Activated CD4-positive, alpha-beta T cell treated with anti-CD3 and anti-CD28 coated beads for 24 hours (primary cell): ENCODE results near the gene CDX1.

Source experiments
- DNase-seq, 2 donors: peaks; one replicate each; pipeline ENCODE4 v3.0.0-alpha.2; 2020; ENCODE audit warnings: low read depth in 2 of 2

Gene CDX1

DNA sequence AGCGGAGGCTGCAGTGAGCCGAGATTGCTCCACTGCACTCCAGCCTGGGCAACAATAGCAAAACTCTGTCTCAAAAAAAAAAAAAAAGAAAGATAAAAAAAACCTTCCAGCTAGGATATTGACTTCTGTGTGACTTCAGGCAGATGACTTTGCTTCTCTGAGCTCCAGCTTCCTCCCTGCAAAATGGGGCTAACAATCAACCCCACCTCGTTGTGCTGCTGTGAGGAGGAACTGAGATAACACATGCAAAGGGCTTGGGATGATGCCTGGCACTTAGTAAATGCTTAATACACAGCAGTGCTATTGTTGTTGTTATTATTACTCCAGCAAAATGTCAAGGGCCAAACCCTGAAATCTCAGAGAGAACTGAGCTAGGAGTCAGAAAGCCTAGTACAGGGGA is 3.5 kb upstream of the CDX1 start:
- no peak for DNase-seq

DNA sequence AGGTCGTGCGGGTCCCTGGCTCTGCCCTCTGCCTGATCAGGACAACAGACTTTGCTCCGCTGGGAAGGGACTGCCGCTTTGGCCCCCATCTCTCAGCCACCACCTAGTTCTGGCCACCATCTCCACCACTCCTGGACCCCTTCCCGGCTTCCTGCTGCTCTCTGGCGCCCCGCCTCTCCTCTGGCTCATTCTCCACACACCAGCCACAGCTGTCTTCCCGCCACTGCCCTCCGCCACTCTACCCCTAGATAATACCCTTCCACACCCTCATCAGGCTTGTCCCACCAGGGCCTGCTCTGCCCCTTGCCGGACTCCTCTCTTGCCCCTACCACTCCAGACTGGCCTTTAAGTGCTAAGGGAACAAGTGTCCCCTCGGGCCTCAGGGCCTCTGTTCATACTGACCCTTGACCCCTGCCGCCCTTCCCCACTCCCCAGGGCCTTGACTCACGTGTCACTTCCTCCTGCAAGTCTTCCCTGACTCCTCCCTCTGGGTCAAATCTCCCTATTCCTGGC is 3.0 kb upstream of the CDX1 start:
- DNase-seq: no peak

DNA sequence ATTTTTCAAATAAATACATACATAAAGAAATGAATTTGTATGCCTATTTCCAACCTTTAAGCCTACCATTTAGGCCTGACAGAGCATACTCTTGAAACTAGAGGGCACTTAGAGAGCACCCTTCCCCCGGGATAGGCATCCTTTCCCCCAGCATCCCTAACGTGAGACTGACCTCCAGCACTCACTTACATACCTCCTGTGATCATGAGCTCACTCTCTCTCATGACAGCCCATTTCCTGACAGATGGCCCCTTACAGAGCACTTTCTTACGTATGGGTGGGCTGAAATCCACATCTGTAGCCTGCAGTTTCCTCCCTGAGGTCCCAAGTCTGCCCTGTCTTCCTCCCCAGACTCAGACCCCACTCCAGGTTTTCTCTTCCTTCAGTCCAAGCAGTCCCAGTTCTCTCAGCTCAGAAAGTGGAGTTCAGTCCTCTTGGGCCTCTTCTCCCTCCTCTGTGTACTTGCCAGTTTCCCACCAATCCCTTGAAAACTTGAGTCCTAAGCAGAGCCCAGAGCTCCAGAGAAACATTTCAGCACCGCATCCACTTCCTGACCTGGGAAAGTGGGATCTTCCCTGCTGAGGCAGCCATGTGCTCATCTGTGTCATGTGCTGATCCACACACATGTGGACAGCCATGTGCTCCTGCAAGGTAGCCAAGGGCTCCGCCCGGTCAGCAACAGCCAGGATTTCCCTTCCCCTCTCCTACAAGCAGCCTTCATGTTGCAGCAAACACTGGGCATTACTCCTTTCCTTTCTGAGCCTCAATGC is 2.2 kb upstream of the CDX1 start:
- DNase-seq: no peak

DNA sequence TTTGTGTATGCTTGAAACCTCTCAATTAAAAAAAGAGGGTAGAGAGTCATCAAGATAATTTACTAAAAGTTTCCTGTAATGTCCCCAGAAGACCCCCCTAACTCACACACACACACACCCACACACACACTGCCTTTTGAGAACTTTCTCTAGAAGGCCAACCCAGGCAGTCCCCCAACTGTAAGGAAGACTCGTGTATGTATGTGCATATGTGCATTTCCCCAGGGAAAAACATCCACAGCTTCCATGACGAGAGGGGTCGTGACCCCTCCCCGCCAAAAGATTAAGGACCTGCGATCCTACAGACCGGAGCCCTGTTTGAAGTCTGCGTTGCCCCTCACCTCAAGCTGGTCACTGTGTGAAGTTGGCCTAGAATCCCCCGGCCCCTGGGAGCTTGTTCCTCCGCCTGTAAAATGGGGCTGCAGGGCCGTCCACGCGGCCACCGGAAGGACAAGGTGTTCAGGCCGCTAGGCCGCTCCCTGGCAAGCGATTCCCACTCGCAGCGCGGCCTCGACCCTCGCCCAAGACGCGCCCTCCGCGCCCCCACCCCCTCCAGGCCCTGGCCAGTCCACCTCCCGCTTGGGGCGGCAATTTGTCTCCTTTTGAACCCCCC is 435 bp upstream of the CDX1 start:
- DNase-seq: no peak

DNA sequence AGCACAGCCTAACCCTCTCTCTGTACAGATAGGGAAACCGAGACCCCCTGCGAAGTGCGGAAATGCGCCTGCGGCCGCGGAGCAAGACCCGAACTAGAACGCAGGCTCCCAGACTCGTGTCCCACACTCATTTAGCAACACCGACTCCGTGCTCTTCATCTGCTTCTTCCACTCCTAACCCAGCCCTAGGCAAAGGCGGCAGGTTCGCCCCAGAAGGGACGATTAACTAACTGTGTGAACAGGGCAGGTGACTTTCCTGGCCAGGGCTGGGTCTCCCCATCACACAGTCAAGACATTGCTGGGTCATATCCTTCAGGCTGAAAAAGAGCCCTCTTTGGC is 903 bp downstream of the CDX1 start:
- no peak for DNase-seq

DNA sequence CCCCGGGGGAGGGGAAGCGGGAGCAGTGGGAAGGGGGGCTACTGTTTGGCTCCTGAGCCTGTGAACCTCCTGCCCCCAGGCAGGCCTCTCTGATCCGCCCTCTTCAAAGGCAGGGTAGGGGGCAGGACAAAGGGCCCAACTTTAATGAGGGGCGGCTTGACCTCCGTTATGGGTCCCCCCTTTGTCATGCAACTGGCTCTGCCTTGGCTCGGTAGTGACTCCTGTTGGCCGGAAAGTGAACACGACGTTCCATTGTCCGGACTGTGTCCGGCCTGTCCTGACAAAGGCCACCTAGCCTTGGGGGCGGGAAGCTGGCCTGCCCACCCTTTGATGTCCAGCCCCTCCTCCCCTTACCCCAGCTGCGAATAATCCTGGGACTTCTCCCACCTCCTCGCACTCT is 1.3 kb downstream of the CDX1 start:
- no peak for DNase-seq

DNA sequence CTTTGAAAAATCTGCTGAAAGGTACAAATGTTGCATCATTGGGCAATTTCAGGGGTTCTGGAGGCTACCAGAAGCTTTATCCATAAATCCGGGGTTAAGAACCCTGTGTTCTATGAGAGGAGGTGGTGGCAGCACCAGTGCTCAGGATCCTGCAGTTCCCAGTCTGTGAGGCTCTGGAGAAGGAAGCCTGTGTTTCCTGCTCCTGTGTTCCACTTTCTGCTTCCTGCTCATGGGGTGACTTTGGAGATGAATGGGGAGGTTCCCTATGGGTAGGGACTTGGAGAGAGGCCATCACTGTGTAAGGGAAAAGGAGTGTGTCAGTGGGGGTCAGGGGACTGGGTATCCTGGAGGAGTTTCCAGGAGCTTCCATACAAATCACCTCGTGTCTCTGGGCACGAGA is 2.3 kb downstream of the CDX1 start:
- DNase-seq: no peak

DNA sequence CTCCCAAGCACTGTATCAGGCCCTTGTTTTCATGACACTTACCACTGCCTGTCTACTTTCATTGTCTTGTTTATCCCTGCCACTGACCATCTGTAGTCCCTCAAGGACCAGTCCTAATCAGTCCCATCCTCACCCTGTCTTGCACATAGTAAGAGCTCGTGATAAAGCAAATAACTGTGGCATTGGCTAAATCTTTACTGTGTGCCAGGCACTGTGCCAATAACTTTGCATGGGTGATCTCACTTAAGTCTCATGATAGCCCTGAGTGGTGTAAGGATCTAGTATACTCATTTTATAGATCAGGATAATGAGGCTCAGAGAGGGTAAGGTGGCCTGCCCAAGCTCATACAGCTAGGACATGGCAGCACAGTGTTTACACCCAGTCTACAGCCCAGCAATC is 5.6 kb downstream of the CDX1 start:
- no peak for DNase-seq

DNA sequence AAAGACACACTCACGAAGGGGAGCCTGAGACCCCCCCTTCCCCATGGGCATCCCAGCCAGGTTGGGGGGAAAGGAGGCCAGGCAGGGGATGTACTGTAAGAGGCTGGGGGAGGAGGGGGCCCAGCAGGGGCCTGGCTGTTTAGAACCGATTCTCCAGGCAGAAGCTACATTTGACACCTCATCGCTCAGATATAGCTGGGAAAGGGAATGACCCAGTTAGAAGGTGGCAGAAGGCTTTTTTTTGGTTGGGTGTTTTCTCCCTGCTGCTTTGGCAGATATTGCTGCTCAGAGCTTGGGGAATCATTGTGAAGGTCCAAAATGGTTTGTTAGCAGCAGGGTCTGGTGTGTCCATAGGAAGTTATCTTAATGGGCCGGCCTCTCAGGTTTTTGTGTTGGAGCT is 6.0 kb downstream of the CDX1 start:
- no peak for DNase-seq

DNA sequence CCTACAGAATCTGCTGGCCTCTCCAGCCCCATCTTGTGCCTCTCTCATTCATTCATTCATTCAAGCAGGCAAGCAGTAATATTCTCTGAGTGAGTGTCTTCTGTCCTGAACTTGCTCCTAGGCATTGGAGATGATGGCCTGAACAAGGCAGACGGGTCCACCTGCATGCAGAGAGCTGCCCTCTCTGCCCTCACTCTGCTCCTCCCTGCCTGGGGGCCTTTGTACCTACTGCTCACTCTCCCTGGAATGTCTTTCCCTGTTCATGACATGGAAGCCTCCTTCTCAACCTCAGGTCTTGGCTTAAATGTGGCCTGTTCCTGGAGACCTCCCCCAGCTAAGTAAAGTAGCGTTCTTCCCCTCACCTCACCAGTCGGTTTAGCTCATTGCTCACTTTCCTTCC is 6.6 kb downstream of the CDX1 start:
- no peak for DNase-seq

DNA sequence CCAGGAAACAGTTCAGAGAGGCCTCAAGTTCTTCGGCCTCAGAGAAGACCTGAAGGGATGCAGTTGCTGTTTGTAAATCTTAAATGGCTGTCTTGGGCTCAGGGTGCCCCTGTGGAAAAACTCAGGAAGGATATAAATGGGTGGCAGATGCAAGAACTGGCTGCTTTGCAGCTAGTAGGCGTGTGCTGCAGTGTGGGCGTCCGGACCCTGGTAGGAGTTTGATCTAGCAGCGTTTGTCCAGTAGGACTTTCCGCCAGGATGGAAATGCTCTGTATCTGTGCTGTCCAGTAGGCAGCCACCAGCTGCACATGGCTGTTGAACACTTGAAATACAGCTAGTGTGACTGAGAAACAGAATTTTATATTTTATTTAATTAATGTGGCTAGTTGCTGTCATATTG is 7.7 kb downstream of the CDX1 start:
- no peak for DNase-seq

DNA sequence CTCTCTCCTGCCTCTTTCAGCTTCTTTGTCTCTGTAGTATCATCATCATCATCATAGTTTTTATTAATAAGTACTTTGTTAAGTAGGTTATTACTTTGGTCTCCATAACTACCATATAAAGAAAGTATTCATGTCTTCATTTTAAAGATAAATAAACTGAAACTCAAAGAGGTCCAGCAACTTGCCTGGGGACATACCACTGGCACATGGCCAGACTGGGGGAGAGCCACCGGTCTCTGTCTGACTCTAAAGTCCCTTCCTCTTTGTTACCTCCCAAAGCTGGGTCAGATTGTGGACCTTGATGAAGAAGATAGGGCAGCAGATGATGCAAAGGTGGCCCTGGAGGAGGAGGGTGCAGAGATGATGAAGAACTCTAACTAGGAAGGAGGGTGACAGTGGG is 8.5 kb downstream of the CDX1 start:
- DNase-seq: no peak

DNA sequence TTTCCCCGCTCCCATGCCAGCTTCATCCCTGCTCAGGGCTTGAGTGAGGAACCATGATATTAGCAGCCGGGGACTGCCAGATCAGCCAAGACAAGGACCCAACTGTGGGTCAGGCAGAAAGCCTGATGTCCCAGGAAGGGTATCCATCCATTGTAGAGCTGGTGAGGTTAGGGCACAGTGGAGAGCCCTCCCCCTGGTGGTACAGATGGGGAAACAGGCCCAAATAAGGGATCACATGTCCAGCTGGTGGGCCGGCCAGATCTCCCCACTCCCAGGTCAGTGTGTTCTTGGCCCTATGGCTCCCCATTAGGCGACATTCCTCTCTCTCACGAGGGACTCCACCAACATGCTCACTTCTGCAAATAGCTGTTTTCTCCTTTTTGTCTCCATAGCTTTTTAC is 9.0 kb downstream of the CDX1 start:
- DNase-seq: no peak

DNA sequence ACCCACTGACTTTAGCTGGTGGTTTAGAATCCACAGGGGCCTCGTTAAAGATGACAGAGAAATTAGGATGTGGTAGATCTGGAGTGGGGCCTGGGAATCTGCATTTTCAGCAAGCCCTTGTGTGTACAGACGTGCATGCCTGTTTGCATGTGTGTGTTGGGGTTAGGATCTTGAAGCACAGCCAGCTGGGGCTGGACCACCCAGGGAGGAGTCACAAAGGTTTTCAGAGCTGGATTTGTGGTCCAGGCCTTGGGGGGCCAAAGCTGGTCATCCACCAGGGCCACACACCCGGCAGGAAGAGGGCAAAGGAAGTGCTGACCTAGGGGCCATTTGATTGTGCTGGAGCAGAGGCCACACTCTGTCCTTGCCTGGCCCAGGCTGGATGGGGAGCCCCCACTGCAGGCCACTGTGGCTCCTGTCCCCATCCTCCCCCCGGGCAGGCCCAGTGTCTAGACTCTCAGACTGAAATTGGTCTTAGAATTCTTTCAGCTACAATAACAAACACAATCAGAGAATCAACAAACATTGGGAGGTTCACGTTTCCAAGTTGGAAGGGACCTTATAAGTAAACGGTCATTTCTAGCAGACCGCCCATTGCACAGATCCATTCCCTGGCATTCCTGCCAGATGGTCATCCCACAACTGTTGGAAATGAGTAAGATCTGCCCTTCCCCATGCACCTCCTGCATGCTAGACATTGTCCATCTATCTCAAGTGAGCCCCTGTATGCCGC is 10.3 kb downstream of the CDX1 start:
- no peak for DNase-seq

DNA sequence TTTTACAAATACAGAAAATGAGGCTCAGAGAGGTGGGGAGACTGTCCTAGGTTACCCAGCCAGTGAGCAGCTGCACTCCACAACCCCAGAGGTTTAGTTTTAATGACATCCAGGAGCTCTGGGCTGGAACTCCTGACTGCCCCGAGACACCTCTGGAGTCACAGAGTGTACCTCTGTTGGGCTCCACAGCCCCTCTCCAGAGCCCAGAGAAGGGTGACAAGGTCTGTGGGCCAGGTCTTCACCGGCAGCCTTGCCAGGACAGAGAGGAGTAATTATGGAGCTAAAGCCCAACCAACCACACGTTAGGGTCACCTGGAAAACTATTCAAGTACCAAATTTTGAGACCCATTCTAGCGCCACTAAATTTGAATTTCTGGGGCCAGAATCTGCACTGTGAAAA is 11.1 kb downstream of the CDX1 start:
- no peak for DNase-seq

DNA sequence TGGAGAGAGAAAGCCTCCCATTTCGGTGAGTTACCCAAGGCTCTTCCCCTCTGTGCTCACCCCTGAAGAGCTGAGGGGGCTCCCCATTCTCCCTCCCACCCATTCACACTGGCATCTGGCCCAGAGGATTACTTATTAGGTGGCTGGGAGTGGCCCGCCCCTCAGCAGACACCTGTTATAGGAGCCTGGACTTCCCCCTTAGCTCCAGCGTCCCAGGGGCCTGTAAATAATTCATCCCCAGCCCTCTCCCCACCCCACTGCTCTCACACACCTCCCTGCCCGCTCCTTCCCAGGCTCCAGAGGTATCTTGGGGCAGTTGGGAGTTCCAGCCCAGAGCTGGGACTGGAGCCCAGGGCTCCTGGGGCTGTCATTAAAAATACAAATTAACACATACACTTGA is 11.7 kb downstream of the CDX1 start:
- DNase-seq: no peak

DNA sequence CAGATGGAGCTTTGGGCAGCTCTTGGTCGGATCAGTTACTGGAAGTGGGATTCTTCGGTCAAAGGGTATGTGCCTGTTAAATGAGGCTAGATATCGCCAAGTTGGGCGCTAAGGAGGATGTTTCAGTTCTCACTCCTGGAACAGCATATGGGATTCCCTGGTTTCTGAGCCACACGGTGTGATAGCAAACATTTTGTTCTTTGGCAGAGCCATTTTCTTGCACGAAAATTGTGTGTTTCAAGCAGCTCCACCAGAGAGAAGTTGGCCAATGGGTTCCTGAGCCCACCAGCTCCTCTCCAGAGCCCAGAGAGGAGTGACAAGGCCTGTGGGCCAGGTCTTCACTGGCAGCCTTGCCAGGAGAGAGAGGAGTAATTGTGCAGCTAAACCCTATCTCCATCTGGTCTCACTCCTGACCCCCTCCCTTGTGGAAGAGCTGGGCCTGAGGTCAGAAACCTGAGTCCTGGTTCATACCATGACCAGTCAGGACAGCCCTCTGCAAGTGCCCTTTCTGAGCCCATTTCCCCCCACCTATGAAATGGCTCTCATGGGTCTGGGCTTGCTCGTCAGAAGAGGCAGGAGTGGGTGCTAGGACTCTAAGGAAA is 12.5 kb downstream of the CDX1 start:
- DNase-seq: no peak

DNA sequence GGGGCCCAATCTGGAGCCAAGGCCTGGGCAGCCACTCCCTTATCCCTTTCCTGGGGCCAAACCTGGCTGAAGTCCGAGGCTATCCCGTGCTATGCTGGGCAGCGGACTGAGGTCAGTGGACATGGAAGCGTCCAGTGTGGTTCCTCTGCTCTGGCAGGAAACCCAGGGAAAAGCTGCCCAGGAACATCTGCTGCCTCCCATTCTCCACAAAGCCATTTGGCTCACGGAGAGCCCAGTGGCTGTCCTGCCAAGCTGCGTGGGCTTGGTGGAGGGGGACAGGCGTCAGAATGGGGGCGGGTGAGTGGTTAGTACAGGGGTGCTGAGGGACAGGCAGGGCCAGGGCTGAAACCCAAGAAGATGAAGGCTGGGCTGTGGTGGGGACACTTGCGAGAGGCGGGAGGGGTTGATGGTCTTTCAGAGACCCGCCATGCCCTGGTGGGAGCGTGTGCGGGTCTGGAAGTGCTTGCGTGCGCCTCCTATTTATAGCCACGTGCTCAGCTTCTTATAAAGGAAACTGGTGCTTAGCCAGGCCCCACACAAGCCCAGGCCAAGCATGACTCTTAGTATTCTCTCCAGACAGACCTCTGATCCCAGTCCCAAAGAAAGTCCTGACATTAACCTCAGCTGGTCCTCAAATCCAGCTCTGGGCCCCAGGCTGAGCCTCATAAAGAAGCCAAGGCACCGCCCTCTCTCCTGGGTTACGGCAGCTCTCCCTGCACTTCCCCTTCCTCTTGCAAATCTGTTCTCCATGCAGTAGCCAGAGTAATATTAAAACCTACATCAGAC is 13.9 kb downstream of the CDX1 start:
- no peak for DNase-seq

DNA sequence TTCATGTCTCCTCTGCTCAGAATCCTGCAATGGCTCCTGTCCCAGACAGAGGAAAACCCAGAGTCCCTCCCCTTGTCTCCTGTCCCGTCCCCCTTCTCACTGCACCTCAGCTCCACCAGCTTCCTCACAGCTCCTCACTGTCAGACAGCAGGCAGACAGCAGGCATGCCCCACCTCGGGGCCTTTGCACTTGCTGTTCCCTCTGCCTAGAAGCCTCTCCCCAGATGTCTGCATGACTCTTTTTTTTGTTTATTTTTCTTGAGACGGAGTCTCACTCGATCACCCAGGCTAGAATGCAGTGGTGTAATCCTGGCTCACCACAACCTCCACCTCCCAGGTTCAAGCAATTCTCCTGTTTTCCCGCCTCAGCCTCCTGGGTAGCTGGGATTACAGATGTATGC is 14.4 kb downstream of the CDX1 start:
- no peak for DNase-seq

DNA sequence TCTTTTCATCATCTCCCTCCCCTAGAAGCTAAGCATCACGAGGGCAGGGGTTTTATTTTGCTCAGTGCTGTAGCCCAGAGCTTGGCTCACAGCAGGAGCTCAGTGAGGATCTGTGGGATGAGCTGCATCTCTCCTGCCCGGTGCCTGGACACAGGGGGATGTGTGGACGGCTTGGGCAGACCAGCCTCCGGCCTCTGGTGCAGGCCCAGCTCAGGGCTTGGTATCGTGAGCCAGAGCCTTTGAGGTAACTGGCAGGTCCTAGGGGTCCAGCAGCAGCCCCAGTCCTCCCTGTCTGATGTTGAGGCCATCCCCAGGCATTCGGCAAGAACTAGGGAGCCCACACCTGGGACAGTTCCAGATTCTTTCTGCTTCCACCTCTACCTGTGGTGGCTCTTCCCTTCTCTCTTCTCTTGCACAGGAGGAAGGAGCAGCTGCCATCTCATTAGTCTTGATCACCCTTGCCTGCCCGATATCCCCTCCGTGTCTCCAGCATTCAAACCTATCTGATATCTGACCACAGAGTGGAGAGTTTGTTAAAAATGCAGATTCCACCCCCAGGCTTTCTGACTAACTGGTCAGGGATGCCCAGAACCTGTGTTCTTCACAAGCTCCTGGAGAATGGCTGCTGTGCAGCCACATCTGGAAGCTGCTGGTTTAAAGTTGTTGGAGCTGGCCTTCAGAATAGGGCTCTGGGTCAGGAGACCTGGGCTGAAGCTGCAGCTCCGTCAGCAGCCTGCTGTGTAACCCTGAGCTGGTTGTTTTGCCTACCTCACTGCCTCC is 15.4 kb downstream of the CDX1 start:
- DNase-seq: no peak

DNA sequence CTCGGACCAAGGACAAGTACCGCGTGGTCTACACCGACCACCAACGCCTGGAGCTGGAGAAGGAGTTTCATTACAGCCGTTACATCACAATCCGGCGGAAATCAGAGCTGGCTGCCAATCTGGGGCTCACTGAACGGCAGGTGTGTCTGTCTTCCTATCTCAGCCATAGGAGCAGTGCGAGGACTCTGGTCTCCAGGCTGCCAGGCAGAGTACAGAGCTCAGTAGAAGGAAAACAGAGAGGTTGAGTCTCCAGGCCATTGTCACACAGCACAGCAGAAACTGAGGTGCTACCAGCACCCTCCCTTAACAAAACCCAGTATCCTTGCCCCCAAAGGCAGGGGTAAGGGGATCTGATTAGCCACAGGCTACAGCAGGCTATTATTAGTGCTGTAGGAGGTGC is 16.2 kb downstream of the CDX1 start:
- DNase-seq: no peak
